NT2/D1 (cell line): Measurements from ENCODE around the gene AGBL1.

ENCODE experiments used
- DNase-seq: peaks from one replicate; pipeline ENCODE4 v3.0.0-alpha.2; 2011; ENCODE audit warnings: low read depth, low spot score
- H3K27me3 ChIP-seq: 2 replicates; pipeline ENCODE4 v1.6.0; 2011; ENCODE audit warnings: mild to moderate bottlenecking; ENCODE audit not compliant: insufficient read length, insufficient read depth
- H3K36me3 ChIP-seq: 2 replicates; pipeline ENCODE4 v1.6.1; 2011; ENCODE audit warnings: mild to moderate bottlenecking, low read length, mixed read lengths; ENCODE audit not compliant: insufficient read depth, insufficient read length
- H3K4me1 ChIP-seq: 2 replicates; pipeline ENCODE4 v1.5.1; 2011; ENCODE audit not compliant: insufficient read depth, insufficient read length
- H3K4me3 ChIP-seq: 2 replicates; pipeline ENCODE4 v1.5.1; 2011; ENCODE audit warnings: low read depth; ENCODE audit not compliant: insufficient read length
- H3K9ac ChIP-seq: 2 replicates; pipeline ENCODE4 v1.6.0; 2011; ENCODE audit warnings: low read depth; ENCODE audit not compliant: insufficient read length
- H3K9me3 ChIP-seq: 2 replicates; pipeline ENCODE4 v1.5.1; 2011; ENCODE audit warnings: mild to moderate bottlenecking, low read length; ENCODE audit not compliant: insufficient read depth
- SUZ12 ChIP-seq: IDR thresholded peaks from 2 replicates; pipeline ENCODE4 v1.6.1; 2011; ENCODE audit not compliant: insufficient read length, insufficient read depth; ENCODE audit errors: extremely low read depth
- YY1 ChIP-seq: IDR thresholded peaks from 2 replicates; pipeline ENCODE4 v1.6.1; 2011; ENCODE audit not compliant: insufficient read length, insufficient read depth
- ZNF274 ChIP-seq: IDR thresholded peaks from 2 replicates; pipeline ENCODE4 v1.6.1; 2011; ENCODE audit warnings: mild to moderate bottlenecking, low read depth, low read length

The AGBL1 gene

DNA sequence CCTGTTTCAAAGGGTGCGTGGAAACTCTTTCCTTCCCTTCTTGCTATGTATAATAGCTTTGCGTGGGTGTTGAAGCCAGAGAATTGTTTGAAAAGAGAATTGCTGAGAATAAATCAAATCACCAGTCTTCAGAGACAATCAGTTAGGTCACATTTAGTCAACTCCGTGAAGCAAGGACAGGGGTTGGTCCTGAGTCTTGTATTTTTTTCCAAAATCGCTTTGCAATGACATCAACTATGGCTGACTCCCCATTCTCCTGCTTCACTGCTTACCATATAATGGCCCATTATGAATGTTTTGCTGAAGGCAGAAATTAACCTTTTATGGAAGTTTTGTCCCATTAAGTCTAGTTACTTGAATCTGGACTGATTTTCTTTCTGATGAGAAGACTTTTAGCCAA, 852.8 kb downstream of the AGBL1 start:
- TF ChIP-seq SUZ12 = no peak
- no peak for TF ChIP-seq YY1
- no peak for TF ChIP-seq ZNF274
- Histone ChIP-seq H3K9ac (no peak overlapping the region), H3K36me3 (no peaks in the 10 kb centered on the region), H3K27me3 (no peaks in the 10 kb centered on the region), H3K4me1 (no peaks in the 10 kb centered on the region), H3K9me3 (no peaks in the 10 kb centered on the region), H3K4me3 (no peak overlapping the region)
- no peak for DNase-seq

DNA sequence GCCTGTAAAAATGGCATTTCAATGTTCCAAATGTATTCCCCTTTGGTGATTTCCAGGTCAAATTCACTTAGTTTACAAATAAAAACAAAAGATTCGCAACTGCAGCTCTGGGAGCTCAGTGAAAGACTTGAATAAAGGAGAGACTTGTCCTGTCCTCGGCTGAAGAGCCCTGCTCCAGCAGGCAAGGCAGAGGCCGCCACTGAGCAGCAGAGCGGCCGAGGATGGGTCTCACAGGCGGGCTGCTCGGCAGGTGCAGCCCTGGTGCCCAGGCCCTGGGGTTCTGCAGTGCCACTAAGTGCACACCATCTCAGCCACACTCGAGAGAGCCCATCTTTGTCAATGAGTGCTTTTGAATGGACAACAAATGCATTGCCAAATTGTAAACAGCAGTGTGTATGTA, 856.2 kb downstream of the AGBL1 start:
- Histone ChIP-seq H3K4me3 (no peak overlapping the region), H3K27me3 (no peaks in the 10 kb centered on the region), H3K36me3 (no peaks in the 10 kb centered on the region), H3K9ac (no peak overlapping the region), H3K4me1 (no peaks in the 10 kb centered on the region), H3K9me3 (no peaks in the 10 kb centered on the region)
- no peak for TF ChIP-seq SUZ12
- TF ChIP-seq ZNF274 = no peak
- no peak for TF ChIP-seq YY1
- no peak for DNase-seq

DNA sequence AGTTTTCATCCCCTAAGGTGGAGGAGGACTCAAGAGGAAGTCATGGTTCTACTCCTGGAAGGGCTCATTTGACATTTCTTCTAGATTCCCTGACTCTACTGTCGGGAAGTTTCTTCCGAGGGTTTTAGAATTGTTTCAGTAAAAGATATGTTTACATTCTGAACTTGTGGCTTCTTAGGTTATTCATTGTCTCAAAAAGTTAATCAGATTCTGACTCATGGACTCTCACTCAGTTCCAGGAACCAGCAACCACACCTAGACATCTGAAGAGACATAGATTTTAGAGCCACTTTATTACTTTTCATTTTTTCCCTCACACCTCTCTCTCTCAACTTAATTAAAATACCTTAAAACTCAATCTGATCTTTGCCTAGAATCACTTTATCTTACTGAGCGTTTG, 862.6 kb downstream of the AGBL1 start:
- H3K27me3 ChIP-seq = no peaks in the 10 kb centered on the region

DNA sequence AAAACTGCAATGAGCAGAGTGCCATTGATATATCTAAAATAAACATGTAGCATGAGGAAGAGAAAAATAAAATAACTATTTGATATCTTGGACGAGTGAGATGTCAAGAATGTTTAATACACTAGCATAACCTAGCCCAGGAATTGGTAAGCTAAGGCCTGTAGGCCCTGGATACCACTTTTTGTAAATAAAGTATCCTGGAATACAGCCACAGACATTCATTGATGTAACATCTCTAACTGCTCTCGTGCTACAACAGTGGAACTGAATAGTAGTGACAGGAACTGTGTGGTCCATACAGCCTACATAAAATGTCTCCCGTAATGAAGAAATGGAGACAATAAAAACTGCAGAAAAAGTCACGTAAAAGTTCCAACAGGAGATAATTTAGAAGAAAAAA, 869.0 kb downstream of the AGBL1 start:
- no peaks in the 10 kb centered on the region for H3K36me3 ChIP-seq
- no peak for TF ChIP-seq YY1
- no peak for TF ChIP-seq ZNF274
- TF ChIP-seq SUZ12 = no peak
- no peaks in the 10 kb centered on the region for H3K9me3 ChIP-seq
- no peaks in the 10 kb centered on the region for H3K4me1 ChIP-seq
- no peak for DNase-seq
- no peak overlapping the region for H3K9ac ChIP-seq
- H3K4me3 ChIP-seq = no peak overlapping the region
- H3K27me3 ChIP-seq = no peaks in the 10 kb centered on the region

More for the DNA sequence above, 862.6 kb downstream of the AGBL1 start:
- H3K36me3 ChIP-seq = no peaks in the 10 kb centered on the region
- H3K4me3 ChIP-seq = no peak overlapping the region
- DNase-seq = no peak
- no peak overlapping the region for H3K9ac ChIP-seq
- H3K4me1 ChIP-seq = no peaks in the 10 kb centered on the region
- no peaks in the 10 kb centered on the region for H3K9me3 ChIP-seq
- no peak for TF ChIP-seq YY1
- TF ChIP-seq SUZ12 = no peak
- TF ChIP-seq ZNF274 = no peak

DNA sequence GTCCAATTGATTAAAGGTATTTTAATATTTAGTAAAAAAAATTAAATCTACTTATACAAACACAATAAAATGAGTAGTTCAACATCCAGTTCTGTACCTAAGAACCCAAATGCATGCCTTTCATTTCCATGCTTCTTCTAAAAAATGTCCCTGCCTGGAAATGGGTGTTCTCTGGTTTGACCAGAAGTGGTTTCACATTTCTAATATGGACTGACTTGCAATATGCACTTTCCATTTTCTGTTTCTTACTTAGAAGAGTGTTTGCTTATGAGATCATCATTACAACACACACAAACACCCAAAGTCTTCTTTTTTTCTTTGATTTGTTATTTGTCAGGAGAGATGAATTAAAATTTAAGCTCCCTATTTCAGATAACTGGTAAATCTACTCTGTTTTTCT, 879.6 kb downstream of the AGBL1 start:
- Histone ChIP-seq H3K9me3 (no peaks in the 10 kb centered on the region), H3K36me3 (no peaks in the 10 kb centered on the region), H3K9ac (no peak overlapping the region), H3K4me1 (no peaks in the 10 kb centered on the region), H3K27me3 (no peaks in the 10 kb centered on the region), H3K4me3 (no peak overlapping the region)
- TF ChIP-seq ZNF274 (no peak), SUZ12 (no peak), YY1 (no peak)
- DNase-seq = no peak

DNA sequence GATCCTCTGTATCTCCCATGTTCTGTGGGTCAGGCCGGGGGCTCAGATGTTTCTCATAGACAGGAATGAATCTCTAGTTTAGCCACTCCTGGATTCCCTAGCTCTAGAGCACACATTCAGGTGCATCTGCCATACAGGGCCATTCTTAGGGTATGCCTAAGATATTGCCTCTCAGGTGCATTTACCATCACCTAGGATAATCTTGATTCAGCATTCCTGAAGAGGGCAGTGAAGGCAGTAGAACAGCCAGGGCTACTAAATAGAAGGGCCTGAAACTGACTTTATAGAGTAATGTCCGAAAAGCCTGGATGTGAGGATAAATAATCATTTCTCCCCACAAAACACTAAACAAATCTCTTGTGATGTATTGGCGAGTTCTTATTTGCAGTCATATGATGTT, 882.0 kb downstream of the AGBL1 start:
- Histone ChIP-seq H3K4me1 (no peaks in the 10 kb centered on the region), H3K9me3 (no peaks in the 10 kb centered on the region), H3K36me3 (no peaks in the 10 kb centered on the region), H3K27me3 (no peaks in the 10 kb centered on the region), H3K9ac (no peak overlapping the region), H3K4me3 (no peak overlapping the region)
- TF ChIP-seq YY1 = no peak
- no peak for TF ChIP-seq ZNF274
- TF ChIP-seq SUZ12 = no peak
- DNase-seq = no peak

DNA sequence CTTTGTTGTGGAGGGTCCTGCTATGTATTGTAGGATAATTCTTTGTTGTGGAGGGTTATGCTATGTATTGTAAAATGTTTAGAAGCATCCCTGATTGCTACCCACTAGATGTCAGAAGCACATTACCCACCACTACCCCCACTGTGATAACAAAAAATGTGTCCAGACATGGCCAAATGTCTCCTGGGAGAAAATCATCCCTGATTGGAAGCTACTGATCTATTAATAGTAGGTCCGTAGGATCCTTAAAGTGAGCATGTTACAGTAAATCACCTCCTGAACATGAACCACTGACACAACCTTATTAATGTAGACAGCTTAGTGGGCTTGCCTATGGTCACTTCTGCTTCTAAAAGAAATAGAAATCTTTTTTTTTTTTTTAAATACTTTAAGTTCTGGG, 884.6 kb downstream of the AGBL1 start:
- H3K4me3 ChIP-seq = no peak overlapping the region
- H3K27me3 ChIP-seq = no peaks in the 10 kb centered on the region
- no peaks in the 10 kb centered on the region for H3K4me1 ChIP-seq
- no peak for DNase-seq
- no peak overlapping the region for H3K9ac ChIP-seq
- H3K36me3 ChIP-seq = no peaks in the 10 kb centered on the region
- no peaks in the 10 kb centered on the region for H3K9me3 ChIP-seq
- TF ChIP-seq ZNF274 (no peak), YY1 (no peak), SUZ12 (no peak)

DNA sequence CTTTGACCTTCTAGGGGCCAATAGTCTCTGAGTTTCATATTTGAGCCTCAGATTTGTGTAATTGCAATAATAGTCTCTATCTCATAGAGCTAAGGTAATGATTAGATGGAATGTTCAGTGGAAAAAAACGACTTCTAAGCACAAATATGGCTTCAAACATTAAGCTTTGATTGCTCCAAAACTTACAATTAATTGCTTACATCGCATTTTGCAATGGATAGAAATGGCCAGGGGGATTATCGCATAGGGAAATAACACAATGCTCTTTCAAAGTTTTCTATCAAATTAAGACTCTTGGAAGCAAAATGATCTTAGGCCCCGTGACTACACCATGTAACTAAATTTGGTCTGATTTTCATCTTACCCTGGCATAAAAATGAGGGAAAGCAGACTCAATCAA, 888.6 kb downstream of the AGBL1 start:
- H3K36me3 ChIP-seq = no peaks in the 10 kb centered on the region
- H3K27me3 ChIP-seq = no peaks in the 10 kb centered on the region
- H3K9me3 ChIP-seq = no peaks in the 10 kb centered on the region
- no peak overlapping the region for H3K9ac ChIP-seq
- no peaks in the 10 kb centered on the region for H3K4me1 ChIP-seq
- H3K4me3 ChIP-seq = no peak overlapping the region
- no peak for DNase-seq
- no peak for TF ChIP-seq SUZ12
- no peak for TF ChIP-seq ZNF274
- no peak for TF ChIP-seq YY1
